ENCODE results near the gene LRMDA.

Gene LRMDA

DNA sequence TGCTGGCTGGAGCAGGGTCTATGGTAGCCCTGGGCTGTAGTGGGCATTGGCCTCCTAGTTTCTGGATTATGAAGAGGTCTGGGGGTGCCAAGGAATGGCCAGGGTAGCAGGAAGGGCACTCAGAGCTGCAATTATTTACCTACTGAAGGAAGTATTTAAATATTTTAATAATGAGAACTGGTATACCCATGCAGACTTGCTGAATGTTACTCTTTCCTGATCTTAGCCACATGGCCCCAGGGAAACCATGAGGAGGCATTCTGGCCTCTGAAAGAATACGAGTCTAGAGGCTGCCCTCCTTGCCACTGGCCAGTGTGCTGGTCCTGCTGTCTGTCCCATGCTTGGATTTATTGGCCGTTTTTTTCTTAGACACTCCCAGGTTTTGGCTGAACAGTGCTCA, 599.7 kb downstream of the LRMDA start:
- no peak for DNase-seq (ENCODE audit: low spot score)

DNA sequence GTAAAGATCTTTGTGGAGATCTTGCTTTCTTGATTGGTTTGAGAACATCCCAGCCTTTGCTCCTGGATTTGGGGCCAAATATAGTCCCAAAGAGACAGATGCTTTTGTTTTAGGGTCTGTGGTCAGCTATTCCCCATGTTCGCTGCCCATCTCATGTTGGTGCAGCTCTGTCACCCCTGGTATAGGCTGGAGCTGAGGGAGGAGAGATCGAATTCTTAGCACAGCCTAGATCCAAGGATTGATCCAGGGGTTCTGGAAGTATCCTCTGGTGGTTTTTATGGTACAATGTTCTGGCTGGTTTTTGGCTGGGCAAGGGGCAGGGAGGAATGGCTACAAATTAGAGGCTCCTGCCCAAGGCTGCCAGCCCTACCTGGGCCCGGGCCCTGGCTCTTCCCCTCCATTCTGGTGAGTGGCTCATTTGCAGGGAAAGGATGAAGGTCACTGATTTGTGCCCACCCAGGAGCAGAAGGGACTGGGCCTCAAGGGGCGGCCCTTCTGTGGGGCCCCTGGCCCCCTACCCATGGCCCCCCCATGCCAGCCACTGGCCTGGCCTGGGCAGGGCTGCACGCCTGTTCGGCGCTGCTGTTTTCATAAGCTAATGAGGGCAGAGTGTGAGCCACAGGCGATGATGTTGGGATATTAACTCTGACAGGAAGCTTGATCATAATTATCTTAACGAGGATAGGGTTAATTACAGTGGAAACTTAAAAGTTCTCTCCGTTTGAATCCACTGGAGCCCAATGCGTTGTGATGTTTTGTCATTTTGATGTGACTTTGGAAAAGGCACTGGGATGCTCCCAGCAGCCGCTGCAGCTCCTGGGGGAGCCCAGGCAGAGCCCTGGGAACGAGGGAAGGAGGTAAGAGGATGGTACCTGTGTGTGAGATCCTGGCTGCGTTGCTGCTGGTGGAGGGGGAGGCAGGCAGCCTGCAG, 600.6 kb downstream of the LRMDA start:
- no peak for DNase-seq (ENCODE audit: low spot score)

DNA sequence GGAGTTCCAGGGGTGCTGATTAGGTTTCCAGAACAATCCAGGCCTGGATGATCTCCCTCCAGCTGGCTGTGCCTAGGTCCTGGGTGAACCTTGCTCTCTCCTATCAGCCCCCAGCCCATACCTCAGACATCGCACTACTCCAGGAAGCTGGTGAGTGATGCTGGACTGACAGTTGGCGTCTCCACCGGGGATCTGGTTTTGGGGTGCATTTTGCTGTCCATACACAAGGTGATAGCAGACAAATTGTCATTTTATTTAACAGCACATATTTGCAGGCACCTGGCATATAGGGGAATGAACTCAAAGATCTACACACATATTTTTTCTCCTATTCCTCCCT, 601.2 kb downstream of the LRMDA start:
- no peak for DNase-seq (ENCODE audit: low spot score)

DNA sequence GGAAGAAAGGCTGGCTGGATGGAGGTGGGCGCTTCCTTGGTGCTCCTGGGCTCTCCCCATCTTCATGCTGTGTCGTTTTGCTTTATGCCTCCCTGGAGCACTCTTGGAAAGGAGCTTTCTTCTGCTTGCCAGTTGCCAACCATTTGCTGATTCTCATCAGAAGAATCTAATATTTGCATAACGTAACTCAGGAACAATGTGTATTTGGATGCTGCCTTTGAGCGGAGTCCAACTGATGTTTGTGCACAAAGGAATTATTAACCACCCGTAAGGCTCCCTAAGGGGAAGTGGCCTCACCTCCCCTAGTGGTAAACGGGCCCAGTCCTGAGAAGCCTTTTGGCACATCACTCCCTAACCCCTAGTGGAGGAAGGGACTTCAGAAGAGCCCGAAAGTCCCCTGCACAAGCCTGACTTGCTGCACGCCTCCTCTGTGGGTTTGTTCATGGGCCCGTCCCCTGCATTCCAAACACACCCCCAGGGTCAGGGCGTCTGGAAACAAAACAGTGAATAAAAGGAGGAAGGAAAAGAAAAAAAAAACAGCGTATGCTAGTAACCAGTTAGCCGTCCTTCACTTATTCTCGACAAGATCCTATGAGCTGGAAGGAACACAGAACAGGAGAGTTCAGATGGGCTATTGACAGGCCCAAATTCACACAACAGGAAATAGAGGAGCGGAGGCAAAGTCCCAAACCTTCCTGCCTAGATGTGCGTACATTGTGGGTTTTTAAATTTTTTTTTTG, 602.2 kb downstream of the LRMDA start:
- DNase-seq (ENCODE audit: low spot score), result no peak

DNA sequence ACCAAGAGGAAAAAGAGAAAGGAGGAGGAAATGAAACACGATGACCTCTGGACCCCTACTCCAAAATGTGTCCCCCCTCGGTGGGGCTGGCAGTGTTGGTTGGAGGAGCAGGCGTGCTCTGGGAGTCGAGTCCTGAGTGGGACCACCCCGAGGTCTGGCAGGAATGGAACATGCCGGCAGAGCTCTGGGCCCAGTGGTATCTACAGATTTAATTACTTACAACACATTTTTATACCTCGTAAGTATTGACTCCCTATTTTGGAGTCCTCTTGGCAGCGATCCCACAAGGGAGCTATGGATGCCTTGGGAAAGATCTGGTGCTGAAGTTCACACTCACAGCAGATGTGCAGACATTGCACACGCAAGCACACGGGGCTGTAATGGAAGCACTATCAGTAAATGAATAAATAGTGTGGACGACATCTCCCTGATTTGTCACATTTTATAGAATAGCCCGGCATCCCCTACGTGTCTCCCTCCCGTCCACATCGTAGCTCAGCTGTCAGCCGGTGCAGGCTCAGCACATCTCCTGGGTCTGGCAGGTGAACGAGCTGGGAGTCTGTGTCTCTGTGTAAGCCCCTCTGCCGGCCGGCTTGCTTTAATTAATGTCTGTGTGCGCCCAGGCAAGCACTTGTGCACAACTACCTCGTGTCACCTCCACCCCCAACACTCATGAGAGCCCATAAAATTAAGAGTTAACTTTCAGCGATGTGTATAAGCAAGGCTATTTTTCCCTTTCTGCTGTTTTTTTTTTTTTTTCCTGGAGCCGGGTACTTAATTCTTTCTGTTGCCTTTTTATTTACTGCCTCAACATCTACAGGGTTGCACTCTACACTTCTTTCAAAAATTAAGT, 603.2 kb downstream of the LRMDA start:
- no peak for DNase-seq (ENCODE audit: low spot score)

DNA sequence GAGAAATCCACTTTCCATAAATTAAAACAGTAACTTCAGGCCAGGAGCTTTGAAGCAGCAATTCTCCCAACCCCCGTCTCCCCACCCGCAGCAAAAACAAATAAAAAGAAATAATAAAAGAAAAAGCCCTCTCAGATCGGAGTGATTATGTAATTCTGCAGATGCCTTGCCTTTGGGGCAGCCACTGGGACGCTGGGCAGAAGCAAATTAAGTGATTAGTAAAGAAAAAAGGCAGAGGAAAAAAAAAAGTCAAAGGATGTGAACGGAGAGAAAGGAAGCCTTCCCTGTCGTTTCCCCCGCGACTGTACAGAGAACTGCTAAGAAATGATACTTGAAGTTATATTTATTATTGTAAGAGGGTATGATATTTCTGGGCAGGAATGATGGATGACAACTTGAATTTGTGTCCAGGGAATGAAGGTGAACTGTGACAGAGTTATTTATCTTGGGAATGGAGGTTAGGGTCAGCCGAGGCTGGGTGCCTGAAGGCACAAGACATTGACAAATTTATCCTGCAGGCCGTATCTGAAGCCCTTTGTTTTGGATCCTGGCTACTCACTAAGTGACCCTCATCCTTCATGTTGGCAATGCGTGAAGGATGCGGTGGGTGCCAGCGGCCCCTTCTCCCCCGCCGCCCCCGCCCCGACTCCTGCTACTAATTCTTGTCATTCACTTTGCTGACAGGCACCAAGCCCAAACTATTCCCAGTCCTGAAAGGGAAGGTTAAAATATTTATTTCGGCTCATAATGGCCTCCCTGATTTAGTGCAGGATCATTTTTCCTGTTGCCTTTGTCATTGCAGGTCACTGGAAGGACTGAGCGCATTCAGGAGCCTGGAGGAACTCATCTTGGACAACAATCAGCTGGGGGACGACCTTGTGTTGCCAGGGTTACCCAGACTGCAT, 604.0 kb downstream of the LRMDA start:
- DNase-seq (ENCODE audit: low spot score), result no peak

DNA sequence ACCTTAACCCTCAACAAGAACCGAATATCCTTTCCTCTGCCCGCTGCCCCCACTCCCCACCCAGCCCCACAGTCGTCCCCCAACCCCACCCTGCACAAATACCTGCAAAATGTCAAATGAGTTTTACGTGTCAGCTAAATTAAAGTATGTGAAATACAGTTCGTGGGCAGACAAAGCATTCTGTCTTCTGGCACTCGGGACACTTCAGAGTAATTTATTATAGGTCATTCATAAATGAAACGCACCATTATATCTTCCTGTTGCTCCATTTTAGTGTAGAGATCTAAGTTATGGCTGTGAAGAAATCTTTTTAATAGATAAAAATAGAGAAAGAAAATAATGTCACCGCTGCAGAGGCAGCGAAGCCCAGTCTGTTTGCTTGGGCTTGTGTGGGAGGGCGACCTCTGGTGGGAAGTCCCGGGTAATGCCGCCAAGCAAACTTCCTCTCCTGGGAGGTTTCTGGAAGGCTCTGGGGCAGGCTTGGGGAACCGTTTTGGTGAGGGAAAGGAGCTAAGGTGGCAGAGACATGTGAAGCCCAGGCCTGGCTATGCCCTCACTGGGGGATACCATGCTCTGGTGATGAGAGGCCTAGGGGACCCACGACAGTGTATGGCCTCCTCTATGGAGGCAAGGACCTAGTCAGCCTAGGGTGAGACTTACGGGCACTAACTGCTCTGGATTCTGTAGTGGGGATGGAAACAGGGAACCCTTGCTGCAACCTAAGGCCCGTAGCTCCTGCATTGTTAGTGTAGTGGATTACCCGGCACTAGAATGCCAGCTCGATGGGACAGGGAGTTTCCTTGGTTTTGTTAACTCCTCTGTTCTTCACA, 604.9 kb downstream of the LRMDA start:
- DNase-seq (ENCODE audit: low spot score), result peak; percentile 64

DNA sequence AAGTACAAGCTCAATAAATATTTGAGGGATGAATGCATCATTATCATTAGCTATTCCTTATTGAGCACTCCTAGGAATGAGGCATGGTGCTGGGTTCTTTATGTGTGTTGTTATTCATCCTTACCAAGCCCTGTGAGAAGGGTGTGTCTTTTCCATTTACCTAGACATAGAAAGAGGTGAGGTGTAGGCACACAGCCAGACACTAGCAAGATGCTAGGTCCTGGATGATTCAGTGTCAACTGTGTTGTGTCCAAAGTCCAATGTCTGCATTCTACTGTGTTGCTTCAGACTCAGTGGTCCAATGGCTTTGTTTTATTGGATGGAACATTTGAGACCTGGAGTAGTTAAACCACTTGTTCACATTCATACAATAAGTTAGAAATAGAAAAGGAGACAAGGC, 605.5 kb downstream of the LRMDA start:
- DNase-seq (ENCODE audit: low spot score), result no peak

DNA sequence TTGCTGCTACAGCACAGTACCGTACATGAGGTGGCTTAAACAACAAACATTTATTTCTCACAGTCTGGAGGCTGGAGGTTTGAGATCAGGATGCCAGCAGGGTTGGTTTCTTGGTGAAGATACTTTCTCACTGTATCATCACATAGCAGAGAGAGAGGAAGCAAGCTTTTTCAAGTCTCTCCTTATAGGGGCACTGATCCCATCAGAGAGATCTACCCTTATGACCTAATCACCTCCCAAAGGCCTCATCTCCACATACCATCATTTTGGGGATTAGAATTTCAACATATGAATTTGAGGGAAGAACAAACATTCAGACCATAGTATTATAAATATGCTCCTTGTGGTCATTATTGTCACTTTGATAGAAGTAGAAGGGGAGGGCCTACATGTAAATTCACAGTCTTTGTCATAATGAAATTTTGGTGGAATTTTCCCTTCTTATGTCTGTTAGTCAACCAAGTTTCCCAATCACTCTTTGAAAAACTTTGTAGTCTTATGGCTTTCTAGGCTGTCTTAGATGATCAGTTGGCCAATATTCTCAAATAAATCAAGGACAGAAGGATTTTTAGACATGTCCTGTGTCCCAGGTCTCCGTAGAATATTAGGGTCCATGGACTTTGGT, 606.2 kb downstream of the LRMDA start:
- DNase-seq (ENCODE audit: low spot score), result no peak

DNA sequence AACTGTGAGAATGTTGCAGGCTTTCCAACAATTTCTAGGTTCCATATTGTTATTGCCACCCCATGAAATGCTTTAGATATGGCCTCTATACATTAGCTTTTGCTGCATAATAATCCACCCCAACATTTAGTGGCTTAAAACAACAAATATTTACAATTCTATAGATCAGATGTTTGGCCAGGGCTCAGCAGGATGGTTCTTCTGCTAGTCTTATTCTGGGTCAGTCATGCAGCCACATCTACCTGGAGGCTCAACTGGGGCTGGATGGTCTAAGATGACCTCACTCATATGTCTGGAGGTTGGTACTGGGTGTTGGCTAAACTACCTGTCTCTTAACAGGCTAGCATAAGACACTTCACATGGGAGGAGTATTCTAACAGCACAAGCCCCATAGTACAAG, 607.3 kb downstream of the LRMDA start:
- DNase-seq (ENCODE audit: low spot score), result no peak

DNA sequence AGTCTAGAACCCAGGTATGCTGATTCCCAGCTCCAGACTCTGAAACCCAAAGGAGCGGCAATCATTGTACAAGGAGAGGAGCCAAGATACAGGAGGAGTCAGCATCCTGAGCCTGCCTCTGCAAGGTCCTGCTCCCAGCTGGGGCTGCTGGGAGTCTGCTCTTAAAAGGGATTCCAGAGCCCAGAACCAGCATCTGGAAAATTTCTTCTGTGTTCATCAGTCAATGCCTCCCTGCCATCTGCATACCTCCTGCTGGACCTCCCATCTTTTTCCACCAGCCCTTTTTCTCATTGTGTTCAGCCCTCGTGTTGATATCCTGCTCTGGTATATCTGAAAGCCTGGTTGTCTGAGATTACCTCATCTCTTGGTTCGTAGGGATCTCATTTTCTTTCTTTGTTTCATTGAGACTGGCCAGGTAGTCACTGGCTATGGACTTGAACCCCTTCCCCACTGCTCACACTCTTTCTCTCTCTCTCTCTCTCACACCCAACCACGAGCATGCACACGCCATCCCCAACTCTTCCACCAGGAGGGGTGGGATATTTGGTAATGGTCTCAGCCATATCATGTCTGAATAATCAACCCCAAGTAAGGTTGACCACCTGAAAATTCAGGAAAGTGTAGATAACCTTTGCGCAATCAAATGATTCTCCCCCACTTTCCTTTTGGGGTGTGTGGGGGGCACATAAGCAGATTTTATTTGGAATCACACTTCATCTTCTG, 608.8 kb downstream of the LRMDA start:
- no peak for DNase-seq (ENCODE audit: low spot score)

DNA sequence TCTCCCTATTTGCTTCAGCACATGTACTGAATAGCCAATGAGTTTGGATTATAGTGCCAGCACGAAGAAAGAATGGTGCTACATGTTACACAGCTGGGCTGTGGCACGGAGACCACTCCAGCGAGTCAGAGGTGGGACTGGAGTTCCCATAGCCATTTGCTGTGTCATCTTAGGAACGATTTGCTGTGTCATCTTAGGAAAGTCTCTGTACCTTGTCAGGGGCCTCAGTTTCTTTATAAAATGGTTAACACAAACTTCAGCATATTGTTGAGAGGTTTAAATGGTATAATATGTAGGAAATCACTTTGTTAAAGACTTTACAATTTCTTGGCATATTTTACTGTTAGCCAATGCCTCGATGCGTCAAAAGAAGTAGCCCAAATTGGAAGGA, 609.4 kb downstream of the LRMDA start:
- no peak for DNase-seq (ENCODE audit: low spot score)

DNA sequence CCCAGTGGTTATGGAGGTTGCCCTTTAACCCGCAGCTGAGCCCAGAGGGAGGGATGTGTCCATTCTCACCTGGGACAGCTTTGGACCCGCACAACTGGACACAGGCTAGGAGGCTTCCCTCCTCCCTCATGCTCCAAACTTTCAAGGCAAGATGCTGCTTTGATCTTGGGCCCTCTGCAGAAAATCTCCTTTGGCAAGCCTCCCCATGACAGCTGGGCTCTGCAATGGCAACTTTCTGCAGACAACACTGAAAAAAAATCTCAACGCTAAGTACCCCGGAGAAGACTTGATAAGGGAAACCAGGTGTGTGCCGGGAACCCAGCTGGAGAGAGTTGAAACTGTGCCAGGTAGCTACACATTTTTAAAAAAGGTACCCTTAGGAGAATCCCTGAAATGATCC, 610.1 kb downstream of the LRMDA start:
- DNase-seq (ENCODE audit: low spot score), result no peak

DNA sequence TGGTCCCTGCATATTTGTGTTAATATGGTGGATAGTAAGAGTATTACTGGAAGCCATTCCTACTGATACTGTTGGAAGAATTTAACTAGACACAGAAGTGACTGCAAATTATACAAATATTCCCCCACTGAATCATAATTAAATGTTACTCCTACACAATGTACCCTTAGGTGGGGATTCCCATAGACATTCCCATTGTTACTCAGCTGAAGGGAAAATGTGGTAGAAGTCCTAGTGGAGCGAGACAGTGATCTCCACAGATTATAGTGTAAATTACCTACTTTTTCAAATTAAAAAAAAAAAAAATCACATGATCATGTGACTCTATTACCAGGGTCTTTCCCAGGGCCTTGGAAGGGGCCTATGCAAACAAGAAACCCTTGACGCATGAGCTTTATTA, 611.8 kb downstream of the LRMDA start:
- no peak for DNase-seq (ENCODE audit: low spot score)

DNA sequence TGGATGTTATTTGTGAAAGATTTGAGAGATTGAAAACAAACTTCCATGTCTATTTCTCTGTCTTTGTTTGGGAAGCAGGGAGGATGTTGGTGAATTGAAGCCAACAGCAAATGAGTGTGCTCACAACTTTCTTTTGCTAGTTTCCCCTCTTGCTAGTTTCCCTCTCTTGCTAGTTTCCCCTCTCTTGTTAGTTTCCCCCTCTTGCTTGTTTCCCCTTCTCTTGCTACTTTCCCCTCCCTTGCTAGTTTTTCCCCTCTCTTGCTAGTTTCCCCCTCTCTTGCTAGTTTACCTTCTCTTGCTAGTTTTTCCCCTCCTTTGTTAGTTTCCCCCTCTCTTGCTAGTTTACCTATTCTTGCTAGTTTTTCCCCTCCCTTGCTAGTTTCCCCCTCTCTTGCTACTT, 613.3 kb downstream of the LRMDA start:
- DNase-seq (ENCODE audit: low spot score), result no peak

DNA sequence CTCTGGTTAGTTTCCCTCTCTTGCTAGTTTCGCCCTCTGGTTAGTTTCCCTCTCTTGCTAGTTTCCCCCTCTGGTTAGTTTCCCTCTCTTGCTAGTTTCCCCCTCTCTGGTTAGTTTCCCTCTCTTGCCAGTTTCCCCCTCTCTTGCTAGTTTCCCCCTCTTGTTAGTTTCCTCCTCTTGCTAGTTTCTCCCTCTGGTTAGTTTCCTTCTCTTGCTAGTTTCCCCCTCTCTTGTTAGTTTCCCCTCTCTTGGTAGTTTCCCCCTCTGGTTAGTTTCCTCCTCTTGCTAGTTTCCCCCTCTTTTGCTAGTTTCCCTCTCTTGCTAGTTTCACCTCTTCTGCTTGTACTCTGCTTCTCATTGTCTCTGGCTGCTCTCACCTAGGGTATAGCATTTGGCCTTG, 613.8 kb downstream of the LRMDA start:
- no peak for DNase-seq (ENCODE audit: low spot score)

DNA sequence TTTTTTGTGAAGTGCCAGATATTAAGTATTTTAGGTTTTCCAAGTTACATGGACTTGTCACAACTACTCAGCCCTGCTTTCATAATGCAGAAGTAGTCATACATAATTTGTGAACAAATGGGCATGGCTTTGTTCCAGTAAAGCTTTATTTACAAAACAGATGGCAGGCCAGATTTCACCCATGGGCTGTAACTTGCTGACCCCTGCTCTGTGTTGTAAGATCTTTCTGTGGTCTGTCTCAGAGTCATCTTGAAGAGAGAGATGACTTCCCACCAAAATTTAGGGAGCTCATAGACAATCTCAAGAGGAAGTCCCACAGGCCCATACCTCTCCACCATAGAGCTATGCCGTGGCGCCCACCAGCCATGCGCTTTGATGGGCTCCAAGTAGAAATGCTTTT, 616.1 kb downstream of the LRMDA start:
- DNase-seq (ENCODE audit: low spot score), result no peak

DNA sequence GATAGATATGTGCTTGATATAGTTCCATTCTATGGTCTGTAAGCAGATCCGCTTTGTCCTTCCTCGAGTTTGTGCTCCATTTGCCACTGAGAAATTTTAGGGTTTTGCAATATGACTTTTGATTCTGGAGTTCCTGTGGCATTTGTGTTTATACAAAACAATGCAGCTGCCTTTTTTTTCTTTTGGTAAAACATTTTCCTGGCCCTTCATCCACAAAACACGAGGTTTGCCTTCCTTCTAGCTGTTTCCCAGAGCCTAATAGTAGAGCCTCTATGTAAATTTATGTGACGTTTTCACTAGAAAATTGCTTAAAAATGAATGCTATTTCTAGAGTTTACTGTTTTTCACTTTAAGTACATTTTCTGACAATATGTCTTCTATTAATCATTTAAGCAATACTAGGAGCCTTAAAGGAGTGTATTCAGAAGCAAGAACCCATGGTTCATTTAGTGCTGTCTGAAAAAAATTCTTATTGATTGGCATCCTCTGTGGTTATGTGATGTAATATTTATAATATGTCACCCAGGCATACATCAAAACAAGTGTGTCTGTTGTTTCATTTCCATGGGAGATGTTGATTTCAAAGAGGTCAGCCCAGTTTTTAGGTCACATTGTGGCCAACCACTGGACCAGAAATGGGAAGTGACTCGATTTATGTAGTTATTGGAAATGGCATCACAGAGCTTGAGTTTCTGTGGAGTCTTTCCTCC, 618.3 kb downstream of the LRMDA start:
- no peak for DNase-seq (ENCODE audit: low spot score)

DNA sequence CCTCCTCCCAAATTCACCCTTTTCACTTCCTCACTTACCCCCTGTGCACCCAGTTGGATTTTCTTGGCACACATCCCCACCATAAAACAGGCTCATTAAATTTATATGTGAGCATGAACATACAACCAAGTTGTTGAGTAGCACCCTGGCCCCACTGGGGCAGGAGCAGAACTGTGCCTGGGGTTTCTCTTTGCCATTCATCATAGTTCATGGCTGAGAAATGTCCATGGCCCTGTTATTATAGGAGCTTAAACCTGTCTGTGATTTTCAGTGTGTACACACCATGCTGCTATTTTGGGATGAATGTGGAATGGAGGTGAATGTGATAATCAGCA, 618.8 kb downstream of the LRMDA start:
- no peak for DNase-seq (ENCODE audit: low spot score)

Measured in putamen (tissue), 1 donor.